ENCODE data around the gene LIPC.

Gene LIPC

GRCh38 chr15:58538225-58538727 lies 106.5 kb downstream of the LIPC start:
- no peak overlapping the region for H3K4me3 ChIP-seq (ENCODE audit: low read length)
- H3K36me3 ChIP-seq (ENCODE audit: control insufficient read depth, low read depth, low read length): no peaks in the 10 kb centered on the region
- H3K27ac ChIP-seq (ENCODE audit: low read length): no peak overlapping the region
- H3K9me3 ChIP-seq (ENCODE audit: control insufficient read depth, low read depth, low read length): no peaks in the 10 kb centered on the region
- no peaks in the 10 kb centered on the region for H3K27me3 ChIP-seq (ENCODE audit: control insufficient read depth, insufficient read depth, low read length)
- H3K9ac ChIP-seq (ENCODE audit: low read length): no peak overlapping the region
- H3K4me1 ChIP-seq (ENCODE audit: control insufficient read depth, low read depth, low read length): no peaks in the 10 kb centered on the region

- H3K4me1 ChIP-seq (ENCODE audit: control insufficient read depth, low read depth, low read length): no peaks in the 10 kb centered on the region
- no peak overlapping the region for H3K9ac ChIP-seq (ENCODE audit: low read length)
- H3K4me3 ChIP-seq (ENCODE audit: low read length): no peak overlapping the region
- H3K27me3 ChIP-seq (ENCODE audit: control insufficient read depth, insufficient read depth, low read length): no peaks in the 10 kb centered on the region
- H3K36me3 ChIP-seq (ENCODE audit: control insufficient read depth, low read depth, low read length): no peaks in the 10 kb centered on the region
- H3K27ac ChIP-seq (ENCODE audit: low read length): no peak overlapping the region
- no peaks in the 10 kb centered on the region for H3K9me3 ChIP-seq (ENCODE audit: control insufficient read depth, low read depth, low read length)
Measured at GRCh38 chr15:58538901-58539300, 107.1 kb downstream of the LIPC start.

DNA sequence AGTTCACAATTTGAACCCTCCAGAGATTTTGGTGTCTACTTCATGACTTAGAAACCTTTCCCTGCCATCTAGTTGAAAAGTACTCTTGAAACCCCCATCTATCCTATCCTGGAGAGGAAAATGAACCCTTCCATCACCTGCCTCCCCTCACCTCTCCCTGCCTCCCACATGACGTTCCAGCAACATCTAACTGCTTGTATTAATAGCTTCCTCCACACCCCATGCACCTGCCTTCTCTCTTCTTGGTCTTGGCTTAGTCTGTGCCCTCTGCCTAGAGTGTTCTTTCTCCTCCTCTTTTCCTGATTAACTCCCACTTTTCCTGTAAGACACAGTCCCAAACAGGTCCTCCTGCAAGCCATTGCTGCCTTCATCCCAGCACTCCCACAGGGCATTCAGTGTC lies 107.8 kb downstream of the LIPC start:
- H3K9me3 ChIP-seq (ENCODE audit: control insufficient read depth, low read depth, low read length): no peaks in the 10 kb centered on the region
- no peak overlapping the region for H3K4me3 ChIP-seq (ENCODE audit: low read length)
- no peak overlapping the region for H3K9ac ChIP-seq (ENCODE audit: low read length)
- H3K27ac ChIP-seq (ENCODE audit: low read length): no peak overlapping the region
- H3K4me1 ChIP-seq (ENCODE audit: control insufficient read depth, low read depth, low read length): no peaks in the 10 kb centered on the region
- no peaks in the 10 kb centered on the region for H3K27me3 ChIP-seq (ENCODE audit: control insufficient read depth, insufficient read depth, low read length)
- H3K36me3 ChIP-seq (ENCODE audit: control insufficient read depth, low read depth, low read length): no peaks in the 10 kb centered on the region

DNA sequence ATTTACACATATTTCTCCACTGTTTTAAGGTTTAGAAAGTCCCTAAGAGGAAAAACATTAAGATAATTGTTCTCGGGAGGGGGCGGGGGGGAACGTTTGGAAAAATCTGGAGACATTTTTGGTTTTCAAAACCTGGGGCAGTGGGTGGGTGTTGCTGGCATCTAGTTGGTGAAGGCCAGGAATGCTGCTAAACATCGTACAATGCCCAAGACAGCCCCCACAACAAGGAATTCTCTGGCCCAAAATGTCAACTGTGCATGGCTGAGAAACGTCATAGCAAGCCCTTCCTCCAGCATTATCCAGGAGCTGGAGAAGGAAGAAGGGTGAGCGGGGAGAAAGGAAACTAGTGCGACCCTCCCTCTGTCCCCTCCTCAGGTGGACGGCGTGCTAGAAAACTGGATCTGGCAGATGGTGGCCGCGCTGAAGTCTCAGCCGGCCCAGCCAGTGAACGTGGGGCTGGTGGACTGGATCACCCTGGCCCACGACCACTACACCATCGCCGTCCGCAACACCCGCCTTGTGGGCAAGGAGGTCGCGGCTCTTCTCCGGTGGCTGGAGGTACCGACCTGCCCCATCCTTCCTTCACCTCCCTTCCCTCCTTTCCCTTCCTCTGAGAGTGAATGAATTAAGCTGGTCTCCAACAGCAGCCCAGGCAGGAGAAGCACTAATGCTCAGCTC lies 109.8 kb downstream of the LIPC start:
- Histone ChIP-seq H3K9ac (ENCODE audit: low read length) (no peak overlapping the region), H3K36me3 (ENCODE audit: control insufficient read depth, low read depth, low read length) (no peaks in the 10 kb centered on the region), H3K27me3 (ENCODE audit: control insufficient read depth, insufficient read depth, low read length) (no peaks in the 10 kb centered on the region), H3K27ac (ENCODE audit: low read length) (no peak overlapping the region), H3K9me3 (ENCODE audit: control insufficient read depth, low read depth, low read length) (no peaks in the 10 kb centered on the region), H3K4me1 (ENCODE audit: control insufficient read depth, low read depth, low read length) (no peaks in the 10 kb centered on the region), H3K4me3 (ENCODE audit: low read length) (no peak overlapping the region)

DNA sequence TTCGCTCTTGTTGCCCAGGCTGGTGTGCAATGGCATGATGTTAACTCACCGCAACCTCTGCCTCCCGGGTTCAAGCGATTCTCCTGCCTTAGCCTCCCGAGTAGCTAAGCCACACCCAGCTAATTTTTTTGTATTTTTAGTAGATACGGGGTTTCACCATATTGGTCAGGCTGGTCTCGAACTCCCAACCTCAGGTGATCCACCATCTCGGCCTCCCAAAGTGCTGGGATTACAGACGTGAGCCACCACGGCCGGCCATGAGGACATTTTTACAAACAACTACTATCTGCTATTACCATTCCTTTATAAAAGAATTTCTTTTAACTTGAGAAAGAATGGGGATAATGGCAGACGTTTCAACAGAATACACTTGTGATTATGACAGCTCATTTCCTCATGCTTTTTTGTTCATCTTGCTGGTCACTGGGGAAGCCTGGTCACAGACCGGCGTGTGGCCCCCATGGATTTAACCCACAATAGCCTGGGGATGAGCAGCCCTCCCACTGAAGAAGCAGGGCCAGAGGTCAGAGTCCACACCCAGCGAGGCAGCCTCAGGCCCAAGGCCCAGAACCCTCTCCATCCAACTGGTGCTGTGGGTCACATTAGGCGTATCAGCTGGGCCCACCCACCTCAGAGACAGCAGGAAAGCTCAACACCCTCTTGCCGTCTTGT lies 112.0 kb downstream of the LIPC start:
- H3K9me3 ChIP-seq (ENCODE audit: control insufficient read depth, low read depth, low read length): no peaks in the 10 kb centered on the region
- H3K27me3 ChIP-seq (ENCODE audit: control insufficient read depth, insufficient read depth, low read length): no peaks in the 10 kb centered on the region
- no peaks in the 10 kb centered on the region for H3K36me3 ChIP-seq (ENCODE audit: control insufficient read depth, low read depth, low read length)
- H3K4me1 ChIP-seq (ENCODE audit: control insufficient read depth, low read depth, low read length): no peaks in the 10 kb centered on the region
- H3K4me3 ChIP-seq (ENCODE audit: low read length): no peak overlapping the region
- H3K27ac ChIP-seq (ENCODE audit: low read length): no peak overlapping the region
- no peak overlapping the region for H3K9ac ChIP-seq (ENCODE audit: low read length)

DNA sequence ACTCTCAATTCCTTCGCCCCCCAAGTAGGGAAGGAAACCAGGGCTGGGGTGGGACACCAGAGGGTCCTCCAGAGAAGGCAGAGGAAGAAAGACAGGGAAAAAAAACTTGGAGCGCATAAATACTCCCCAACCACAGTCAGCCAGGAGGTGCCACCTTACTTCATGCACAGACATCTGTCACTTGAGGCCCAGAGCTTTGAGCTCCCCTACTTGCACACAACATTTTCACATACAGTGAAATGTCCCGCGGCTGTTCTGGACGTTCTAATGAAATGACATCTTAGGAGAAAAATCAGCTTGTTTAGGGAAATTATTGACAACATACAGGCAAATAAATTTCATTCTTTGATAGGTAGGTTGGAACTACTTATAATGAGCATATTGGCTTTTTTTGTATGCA lies 113.0 kb downstream of the LIPC start:
- Histone ChIP-seq H3K36me3 (ENCODE audit: control insufficient read depth, low read depth, low read length) (no peaks in the 10 kb centered on the region), H3K9ac (ENCODE audit: low read length) (no peak overlapping the region), H3K9me3 (ENCODE audit: control insufficient read depth, low read depth, low read length) (no peaks in the 10 kb centered on the region), H3K4me1 (ENCODE audit: control insufficient read depth, low read depth, low read length) (no peaks in the 10 kb centered on the region), H3K4me3 (ENCODE audit: low read length) (no peak overlapping the region), H3K27ac (ENCODE audit: low read length) (no peak overlapping the region), H3K27me3 (ENCODE audit: control insufficient read depth, insufficient read depth, low read length) (no peaks in the 10 kb centered on the region)

GRCh38 chr15:58545307-58546065 lies 113.7 kb downstream of the LIPC start:
- H3K27me3 ChIP-seq (ENCODE audit: control insufficient read depth, insufficient read depth, low read length): no peaks in the 10 kb centered on the region
- no peak overlapping the region for H3K27ac ChIP-seq (ENCODE audit: low read length)
- no peaks in the 10 kb centered on the region for H3K36me3 ChIP-seq (ENCODE audit: control insufficient read depth, low read depth, low read length)
- no peaks in the 10 kb centered on the region for H3K4me1 ChIP-seq (ENCODE audit: control insufficient read depth, low read depth, low read length)
- no peaks in the 10 kb centered on the region for H3K9me3 ChIP-seq (ENCODE audit: control insufficient read depth, low read depth, low read length)
- H3K9ac ChIP-seq (ENCODE audit: low read length): no peak overlapping the region
- H3K4me3 ChIP-seq (ENCODE audit: low read length): no peak overlapping the region

DNA sequence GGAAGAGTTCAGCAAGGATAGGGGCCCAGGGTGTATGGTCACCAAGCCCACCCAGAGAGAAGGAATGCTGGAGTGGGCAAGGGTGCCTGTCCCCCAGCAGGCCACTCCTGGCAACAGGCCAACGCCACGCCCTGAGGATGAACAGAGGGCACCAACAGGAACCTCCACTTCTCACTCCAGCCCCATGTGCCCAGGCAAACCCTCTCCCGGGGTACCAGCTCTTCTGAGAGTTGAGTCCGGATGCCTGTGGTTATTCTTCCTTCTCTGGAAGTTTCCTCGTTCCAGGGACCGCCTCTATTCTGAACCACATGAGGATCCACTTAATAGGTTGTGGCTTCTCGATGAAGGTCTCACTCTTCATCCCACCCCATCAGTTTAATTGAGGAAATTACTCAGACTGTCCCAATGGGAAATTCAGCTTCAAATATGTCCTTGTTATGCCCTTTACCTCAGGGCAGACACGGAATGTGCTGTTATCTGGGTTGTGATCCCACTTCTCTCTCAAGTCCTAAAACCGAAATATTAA lies 114.3 kb downstream of the LIPC start:
- no peak overlapping the region for H3K27ac ChIP-seq (ENCODE audit: low read length)
- H3K9me3 ChIP-seq (ENCODE audit: control insufficient read depth, low read depth, low read length): no peaks in the 10 kb centered on the region
- H3K36me3 ChIP-seq (ENCODE audit: control insufficient read depth, low read depth, low read length): no peaks in the 10 kb centered on the region

DNA sequence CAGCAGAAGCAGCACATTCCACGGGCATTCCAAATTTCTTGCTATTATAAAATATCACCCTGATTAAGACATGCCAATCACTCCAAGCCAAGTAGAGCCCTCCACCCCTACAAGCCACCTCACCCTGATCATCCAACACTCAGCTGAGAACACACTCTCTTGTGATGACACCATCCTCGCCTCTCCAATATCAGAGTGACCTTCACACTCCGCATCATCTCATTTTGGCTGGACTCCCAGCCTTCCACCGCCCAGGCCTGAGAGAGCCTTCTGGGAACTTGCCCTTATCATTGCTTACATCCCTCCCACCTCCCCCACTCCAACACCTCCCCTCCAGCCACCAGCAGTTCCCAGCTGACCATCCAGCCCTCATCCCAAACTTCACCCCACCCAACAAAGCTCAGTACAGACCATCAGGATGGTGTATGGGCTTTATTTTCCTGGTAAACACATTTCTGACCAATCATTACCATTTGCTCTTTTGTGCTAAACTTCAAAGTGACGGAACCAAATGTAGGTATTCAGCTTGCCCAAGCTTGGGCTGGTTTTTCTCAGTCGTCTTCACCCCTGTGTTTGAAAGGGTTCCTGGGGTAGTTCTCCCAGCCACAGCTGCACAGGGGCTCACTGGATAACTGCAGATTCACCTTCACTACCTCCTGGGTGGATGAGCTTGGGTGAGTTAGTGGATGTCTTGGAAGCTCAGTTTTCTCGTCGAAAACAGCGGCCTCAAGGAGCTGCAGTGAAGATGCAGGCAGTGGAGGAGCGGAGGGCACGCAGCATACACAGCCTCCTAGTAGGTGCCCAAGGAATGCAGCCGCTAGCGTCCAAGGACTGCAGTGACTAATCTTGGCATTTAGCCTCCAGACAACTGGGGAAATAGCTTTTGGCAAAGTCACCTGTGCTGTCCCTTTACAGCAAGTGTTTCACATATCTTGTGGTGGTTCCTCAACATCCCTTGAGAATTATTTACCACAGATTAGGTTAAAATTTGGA lies 115.1 kb downstream of the LIPC start:
- Histone ChIP-seq H3K4me1 (ENCODE audit: control insufficient read depth, low read depth, low read length) (no peaks in the 10 kb centered on the region), H3K27ac (ENCODE audit: low read length) (no peak overlapping the region), H3K9ac (ENCODE audit: low read length) (no peak overlapping the region), H3K27me3 (ENCODE audit: control insufficient read depth, insufficient read depth, low read length) (no peaks in the 10 kb centered on the region), H3K4me3 (ENCODE audit: low read length) (no peak overlapping the region), H3K9me3 (ENCODE audit: control insufficient read depth, low read depth, low read length) (no peaks in the 10 kb centered on the region), H3K36me3 (ENCODE audit: control insufficient read depth, low read depth, low read length) (no peaks in the 10 kb centered on the region)

More for the DNA sequence above, 114.3 kb downstream of the LIPC start:
- Histone ChIP-seq H3K4me1 (ENCODE audit: control insufficient read depth, low read depth, low read length) (no peaks in the 10 kb centered on the region), H3K27me3 (ENCODE audit: control insufficient read depth, insufficient read depth, low read length) (no peaks in the 10 kb centered on the region), H3K4me3 (ENCODE audit: low read length) (no peak overlapping the region), H3K9ac (ENCODE audit: low read length) (no peak overlapping the region)

DNA sequence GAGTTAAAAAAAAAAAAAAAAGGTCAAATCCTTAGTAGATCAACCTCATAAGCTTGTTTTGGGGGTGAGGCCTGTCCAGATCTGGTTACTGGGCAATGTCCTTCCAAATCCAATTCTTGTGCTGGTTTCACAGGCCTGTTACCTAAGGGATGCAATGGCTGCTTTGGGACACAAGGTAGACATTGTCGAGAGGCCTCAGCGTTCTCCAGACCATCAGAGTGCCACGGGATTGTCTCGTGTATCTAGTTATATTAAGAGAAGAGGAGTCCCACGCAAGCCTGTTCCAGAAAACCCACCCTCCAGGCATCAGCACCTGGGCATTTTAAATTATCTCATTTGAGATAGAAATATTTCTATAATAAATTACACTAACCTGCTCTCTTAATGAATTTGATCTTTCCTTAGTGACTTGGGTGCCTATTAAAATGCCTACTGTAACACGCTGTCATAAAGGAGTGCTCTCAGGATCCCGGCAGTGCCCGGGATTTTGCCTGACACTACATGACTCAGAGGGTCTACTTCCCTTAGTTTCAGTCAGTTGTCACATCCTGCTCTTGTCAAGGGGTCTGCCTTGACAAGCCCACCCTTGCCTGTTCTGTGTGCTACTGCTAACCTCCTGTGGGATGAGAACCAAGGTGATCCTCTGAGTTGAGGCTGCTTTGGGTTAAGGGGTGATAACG lies 116.0 kb downstream of the LIPC start:
- Histone ChIP-seq H3K4me1 (ENCODE audit: control insufficient read depth, low read depth, low read length) (no peaks in the 10 kb centered on the region), H3K27me3 (ENCODE audit: control insufficient read depth, insufficient read depth, low read length) (no peaks in the 10 kb centered on the region), H3K4me3 (ENCODE audit: low read length) (no peak overlapping the region), H3K9me3 (ENCODE audit: control insufficient read depth, low read depth, low read length) (no peaks in the 10 kb centered on the region), H3K36me3 (ENCODE audit: control insufficient read depth, low read depth, low read length) (no peaks in the 10 kb centered on the region), H3K27ac (ENCODE audit: low read length) (no peak overlapping the region), H3K9ac (ENCODE audit: low read length) (no peak overlapping the region)

All from iPS-18a (cell line).